ENCODE measurements around the gene HRAS. TPM values are rescaled to one million over a fixed set of nuclear protein-coding genes. Genes with fewer than 3 reads are reported as not detected.

HRAS gene
- total RNA-seq, 1 experiment from 2014 or later, result 104 TPM

GRCh38 chr11:529728-530411 is 5.5 kb downstream of the HRAS start (continued):
- TF ChIP-seq ZBTB33 (IDR thresholded peaks at IDR 0.05; ENCODE audit: extremely low read depth, insufficient replicate concordance, low read length) (no peak), JUND (IDR thresholded peaks at IDR 0.05) (no peak), ZFX (IDR thresholded peaks at IDR 0.05) (no peak), SP1 (IDR thresholded peaks at IDR 0.05; ENCODE audit: low read depth) (no peak)

GRCh38 chr11:528815-529727 is 6.3 kb downstream of the HRAS start:
- no peaks in the 10 kb centered on the region for H3K9me3 ChIP-seq (ENCODE audit: control insufficient read depth in 1 of 2, insufficient read depth in 1 of 2, low read depth in 1 of 2, low read length in 2 of 2)
- ATAC-seq (peak; percentile 16), DNase-seq (ENCODE audit: low read depth, low spot score) (no peak)
- POLR2A ChIA-PET, result no interaction called here
- H3K4me1 ChIP-seq (ENCODE audit: control insufficient read depth in 1 of 2, insufficient read depth in 2 of 2, low read length in 2 of 2), result peaks cover 4% of the 10 kb centered on the region in 2 experiments; a peak in 3 of 4 replicates
- no peak overlapping the region for H2AFZ ChIP-seq (ENCODE audit: low read depth, low read length, poor library complexity, severe bottlenecking)
- no TSS peak for BruUV-seq (replicated peaks)
- H3K9ac ChIP-seq (ENCODE audit: low read length), result no peak overlapping the region
- no peaks in the 10 kb centered on the region for H3K27me3 ChIP-seq (ENCODE audit: insufficient read depth, low read length)
- intact Hi-C loops (cut with micrococcal nuclease), result no loop called here
- RAD21 ChIA-PET (ENCODE audit: low non-redundant PET in 1 of 2, low total read pairs in 2 of 2, uncharacterized antibody in 2 of 2, unreplicated experiment in 2 of 2), result no interaction called here
- peaks cover 17% of the 10 kb centered on the region; the same call in 1 of the 2 replicates for H3K79me2 ChIP-seq (ENCODE audit: insufficient read depth, low read length)
- no peak overlapping the region for H3K4me2 ChIP-seq (ENCODE audit: low read length)
- H4K20me1 ChIP-seq (ENCODE audit: insufficient read depth), result no peaks in the 10 kb centered on the region
- H3K36me3 ChIP-seq (ENCODE audit: control insufficient read depth in 1 of 2, insufficient read depth in 2 of 2, low read length in 2 of 2), result peaks cover 0 to 26% of the 10 kb centered on the region in 2 experiments; a peak in 2 of 4 replicates
- H3K9me2 ChIP-seq (ENCODE audit: insufficient read depth), result no peaks in the 10 kb centered on the region
- CTCF ChIA-PET, result no interaction called here
- no peak overlapping the region for H3K27ac ChIP-seq (ENCODE audit: low read depth, low read length)
- no peak overlapping the region for H3K4me3 ChIP-seq (replicated peaks in 1 of 2; ENCODE audit: low read depth in 1 of 2, low read length in 2 of 2)
- TF ChIP-seq POLR2AphosphoS5 (IDR thresholded peaks at IDR 0.05; ENCODE audit: low read depth, low read length) (no peak), SP1 (IDR thresholded peaks at IDR 0.05; ENCODE audit: low read depth) (no peak), RAD21 (IDR thresholded peaks at IDR 0.05; ENCODE audit: low read depth) (no peak), CTCF (IDR thresholded peaks at IDR 0.05 in 2 of 3, conservative IDR thresholded peaks at IDR 0.05 in 1 of 3; ENCODE audit: borderline replicate concordance in 1 of 3, insufficient read depth in 1 of 3, low read depth in 2 of 3, low read length in 2 of 3) (no peak), TCF7L2 (IDR thresholded peaks at IDR 0.05; ENCODE audit: borderline replicate concordance, extremely low read depth, insufficient read depth, insufficient read length) (no peak), ELF1 (IDR thresholded peaks at IDR 0.05; ENCODE audit: borderline replicate concordance, low read depth) (no peak), FOSL1 (IDR thresholded peaks at IDR 0.05; ENCODE audit: low read depth) (no peak), POLR2A (IDR thresholded peaks at IDR 0.05; ENCODE audit: borderline replicate concordance, extremely low read depth, insufficient read depth, insufficient read length) (no peak), ATF3 (IDR thresholded peaks at IDR 0.05) (no peak), REST (IDR thresholded peaks at IDR 0.05; ENCODE audit: low read depth) (no peak), ZNF274 (IDR thresholded peaks at IDR 0.05; ENCODE audit: low read depth, low read length) (no peak), JUND (IDR thresholded peaks at IDR 0.05) (no peak), SIN3A (IDR thresholded peaks at IDR 0.05; ENCODE audit: low read depth) (no peak)

Measured in HCT116 (cell line).